KOPT-K1 (cell line): ENCODE results near the gene PTPRA.
A peak's percentile ranks its signal among the peaks of the same experiment; 100 is the strongest.

Experiments
- H3K27ac ChIP-seq: fragments of 200-600 bp; sonication (generic); 2 replicates; pipeline ENCODE4 v1.5.1; 2016; ENCODE audit warnings: antibody characterized with exemption, mild to moderate bottlenecking, low read depth, low read length; ENCODE audit not compliant: poor library complexity, severe bottlenecking
- H3K36me3 ChIP-seq: fragments of 200-600 bp; sonication (generic); 2 replicates; pipeline ENCODE4 v1.5.1; 2017; ENCODE audit warnings: antibody characterized with exemption, mild to moderate bottlenecking, low read length, moderate library complexity; ENCODE audit not compliant: insufficient read depth
- H3K9me3 ChIP-seq: fragments of 200-600 bp; sonication (generic); 2 replicates; pipeline ENCODE4 v1.5.1; 2017; ENCODE audit warnings: antibody characterized with exemption, low read length, mild to moderate bottlenecking; ENCODE audit not compliant: insufficient read depth, poor library complexity, severe bottlenecking

The PTPRA gene

DNA sequence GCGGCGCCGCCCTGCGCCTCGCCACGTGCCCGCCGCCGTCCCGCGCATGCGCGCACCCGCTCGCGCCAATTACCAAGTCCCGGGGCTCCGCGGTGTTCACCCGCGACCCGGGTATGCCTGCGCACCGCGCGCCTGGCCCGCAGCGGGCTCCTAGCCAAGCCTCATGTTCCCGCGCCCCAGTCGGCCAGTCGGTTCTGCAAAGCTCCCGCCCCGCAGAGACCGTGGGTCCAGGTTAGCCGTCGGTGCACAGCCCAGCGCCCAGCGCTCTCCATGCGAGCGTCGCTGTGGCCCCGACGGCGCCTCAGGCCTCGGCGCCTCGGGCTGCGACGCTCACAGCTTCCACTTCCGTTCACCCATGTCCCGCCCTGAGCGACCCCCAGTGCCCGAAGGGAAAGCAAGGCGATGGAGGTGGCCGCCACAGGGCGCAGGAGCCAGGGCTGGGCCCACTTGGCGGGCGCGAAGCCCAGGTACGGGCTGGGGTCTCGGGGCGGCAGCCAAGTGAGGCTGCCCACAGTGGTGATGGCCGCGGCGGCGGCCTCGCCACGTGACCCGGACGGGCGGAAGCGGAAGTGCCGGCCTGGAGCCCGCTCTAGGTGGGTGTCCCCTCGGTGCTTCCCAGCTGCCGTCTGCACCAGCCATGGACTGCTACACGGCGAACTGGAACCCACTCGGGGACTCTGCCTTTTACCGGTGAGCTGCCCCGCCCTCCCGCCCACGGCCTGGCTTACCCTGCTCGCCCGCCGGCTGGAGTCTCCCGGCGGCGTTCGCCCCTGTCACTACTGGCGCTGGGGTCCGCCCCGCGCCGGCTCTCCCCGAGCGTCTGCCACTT lies 32.9 kb upstream of the PTPRA start, which contains the start of the genes PCED1A and VPS16:
Gene PCED1A, minus strand, starts transcription at position 518 of the 829 bp plus-strand sequence. CDS start 743 bp downstream, outside the sequence.
Gene VPS16, plus strand, starts transcription at position 608 of the 829 bp plus-strand sequence. Its CDS starts 30 bp downstream, at position 638.
- H3K27ac ChIP-seq: peak within 1 kb of the TSS; percentile 84
- no peaks in the 10 kb centered on the region for H3K9me3 ChIP-seq
- peaks cover 20% of the 10 kb centered on the region; the same call in 1 of the 2 replicates for H3K36me3 ChIP-seq

GRCh38 chr20:2840967-2841531 lies 32.2 kb upstream of the PTPRA start:
- H3K36me3 ChIP-seq: peaks cover 20% of the 10 kb centered on the region; the same call in 1 of the 2 replicates
- peak overlapping the region; percentile 84 for H3K27ac ChIP-seq
- no peaks in the 10 kb centered on the region for H3K9me3 ChIP-seq

DNA sequence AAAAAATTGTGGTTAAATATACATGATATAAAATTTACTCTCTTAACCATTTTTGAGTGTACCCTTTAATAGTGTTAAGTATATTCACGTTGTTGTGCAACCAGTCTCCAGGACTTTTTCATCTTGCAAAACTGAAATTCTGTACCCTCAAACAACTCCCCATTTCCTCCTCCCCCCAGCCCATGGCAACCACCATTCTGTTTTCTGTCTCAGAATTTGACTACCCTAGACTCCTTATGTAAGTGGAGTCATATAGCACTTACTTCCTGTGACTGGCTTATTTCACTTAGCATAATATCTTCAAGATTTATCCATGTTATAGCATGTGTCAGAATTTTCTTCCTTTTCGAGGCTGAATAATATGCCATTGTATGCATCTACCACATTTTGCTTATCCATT lies 27.7 kb upstream of the PTPRA start:
- H3K36me3 ChIP-seq: no peaks in the 10 kb centered on the region
- H3K27ac ChIP-seq: no peak overlapping the region
- no peaks in the 10 kb centered on the region for H3K9me3 ChIP-seq

GRCh38 chr20:2846698-2847097 lies 26.6 kb upstream of the PTPRA start:
- Histone ChIP-seq H3K36me3 (no peaks in the 10 kb centered on the region), H3K27ac (no peak overlapping the region), H3K9me3 (no peaks in the 10 kb centered on the region)

GRCh38 chr20:2847802-2848201 lies 25.5 kb upstream of the PTPRA start:
- Histone ChIP-seq H3K36me3 (no peaks in the 10 kb centered on the region), H3K27ac (no peak overlapping the region), H3K9me3 (no peaks in the 10 kb centered on the region)

DNA sequence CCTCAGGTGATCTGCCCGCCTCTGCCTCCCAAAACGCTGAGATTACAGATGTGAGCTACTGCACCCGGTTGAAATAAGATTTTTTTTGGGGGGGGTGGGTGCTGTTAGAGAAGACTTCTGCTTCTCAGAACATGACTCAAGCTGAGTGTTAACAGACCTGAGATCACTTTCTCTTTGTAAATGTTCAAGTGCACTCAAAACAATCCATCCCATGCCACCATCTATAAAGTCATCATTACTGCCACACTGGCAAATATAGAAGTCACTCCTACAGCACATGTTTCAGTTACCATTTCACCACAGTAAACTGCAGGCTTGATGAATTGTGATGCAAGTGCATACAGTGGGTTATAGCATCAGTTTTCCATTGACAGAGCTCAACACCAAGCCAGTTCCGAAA lies 23.8 kb upstream of the PTPRA start:
- Histone ChIP-seq H3K27ac (no peak overlapping the region), H3K36me3 (no peaks in the 10 kb centered on the region), H3K9me3 (no peaks in the 10 kb centered on the region)

DNA sequence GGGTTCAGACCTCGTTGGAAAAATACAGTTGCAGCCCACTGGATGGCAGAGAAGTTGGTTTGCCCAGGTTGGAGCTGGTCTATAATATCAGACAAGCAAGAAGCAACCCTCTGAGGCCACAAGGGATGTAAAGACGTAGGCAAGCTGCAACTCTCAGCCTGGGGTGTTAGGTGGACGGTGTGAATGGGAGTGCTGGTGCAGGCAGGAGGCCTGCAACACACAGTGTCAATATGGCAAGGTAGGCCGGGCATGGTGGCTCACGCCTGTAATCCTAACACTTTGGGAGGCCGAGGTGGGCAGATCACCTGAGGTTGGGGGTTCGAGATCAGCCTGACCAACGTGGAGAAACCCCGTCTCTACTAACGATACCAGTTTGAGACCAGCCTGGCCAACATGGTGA lies 22.2 kb upstream of the PTPRA start:
- no peaks in the 10 kb centered on the region for H3K9me3 ChIP-seq
- H3K27ac ChIP-seq: no peak overlapping the region
- no peaks in the 10 kb centered on the region for H3K36me3 ChIP-seq

DNA sequence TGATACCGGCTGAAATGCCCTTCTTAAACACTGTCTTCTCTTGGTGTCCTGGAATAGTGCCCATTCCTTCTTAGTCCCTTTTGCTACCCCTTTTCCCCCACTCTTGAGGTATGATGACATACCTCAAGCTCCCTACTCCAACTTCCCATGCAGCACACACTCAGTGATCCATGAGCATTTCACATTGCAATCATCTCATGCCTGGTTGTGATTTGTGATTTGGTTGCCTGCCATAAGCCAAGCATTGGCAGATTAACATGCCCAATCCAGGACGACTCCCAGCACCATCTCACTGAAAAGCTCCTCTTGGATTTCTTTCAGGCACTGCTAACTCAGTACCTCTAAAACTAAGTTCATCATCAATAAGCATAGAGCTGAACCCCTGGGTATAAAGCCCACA lies 14.7 kb upstream of the PTPRA start:
- H3K9me3 ChIP-seq: no peaks in the 10 kb centered on the region
- no peak overlapping the region for H3K27ac ChIP-seq
- peaks cover 30% of the 10 kb centered on the region; the same call in 1 of the 2 replicates for H3K36me3 ChIP-seq

DNA sequence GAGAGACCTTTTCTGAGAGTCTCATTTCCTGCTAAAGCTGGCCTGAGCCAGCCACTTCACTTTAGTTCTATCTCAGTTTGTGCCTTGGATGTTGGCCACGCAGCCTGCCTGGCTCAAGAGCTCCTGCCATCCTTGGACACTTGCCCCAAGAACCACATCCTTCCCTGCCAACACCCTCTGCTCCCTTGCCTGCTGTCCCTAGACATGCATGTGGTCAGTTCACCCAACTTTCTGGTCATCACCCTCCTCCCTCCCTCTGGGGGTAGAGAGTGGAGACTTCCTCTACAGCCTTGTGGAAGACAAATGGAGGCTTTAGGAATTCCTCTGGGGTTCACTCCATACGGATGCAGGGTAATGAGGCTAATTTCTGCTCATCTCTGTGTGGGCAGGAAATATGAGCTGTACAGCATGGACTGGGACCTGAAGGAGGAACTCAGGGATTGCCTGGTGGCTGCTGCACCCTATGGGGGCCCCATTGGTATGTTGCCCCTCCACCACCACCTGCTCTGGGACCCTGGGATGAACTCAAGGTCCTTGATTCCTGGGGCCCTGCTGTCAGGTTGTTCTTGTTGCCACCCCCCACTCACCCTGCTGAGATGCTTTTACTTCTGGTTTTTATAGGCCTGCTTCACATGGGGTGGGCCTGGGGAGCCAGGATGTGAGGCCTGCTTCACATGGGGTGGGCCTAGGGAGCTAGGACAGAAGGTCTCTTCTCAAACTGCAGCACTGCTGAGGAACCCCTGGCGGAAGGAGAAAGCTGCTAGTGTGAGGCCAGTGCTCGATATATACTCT lies 13.8 kb upstream of the PTPRA start:
- Histone ChIP-seq H3K27ac (no peak overlapping the region), H3K9me3 (no peaks in the 10 kb centered on the region), H3K36me3 (peaks cover 38% of the 10 kb centered on the region; the same call in 1 of the 2 replicates)

GRCh38 chr20:2864626-2865025 lies 8.7 kb upstream of the PTPRA start:
- no peaks in the 10 kb centered on the region for H3K9me3 ChIP-seq
- H3K27ac ChIP-seq: no peak overlapping the region
- peaks cover 64% of the 10 kb centered on the region for H3K36me3 ChIP-seq

DNA sequence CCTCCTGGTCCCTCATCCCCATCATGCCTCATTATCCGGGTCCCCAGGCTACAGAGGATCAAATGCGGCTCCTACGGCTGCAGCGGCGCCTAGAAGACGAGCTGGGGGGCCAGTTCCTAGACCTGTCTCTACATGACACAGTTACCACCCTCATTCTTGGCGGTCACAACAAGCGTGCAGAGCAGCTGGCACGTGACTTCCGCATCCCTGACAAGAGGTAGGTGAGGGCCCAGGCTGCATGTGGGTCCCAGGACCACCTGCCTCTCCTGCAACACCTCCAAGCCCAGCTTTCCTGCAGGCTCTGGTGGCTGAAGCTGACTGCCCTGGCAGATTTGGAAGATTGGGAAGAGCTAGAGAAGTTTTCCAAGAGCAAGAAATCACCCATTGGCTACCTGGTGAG lies 8.2 kb upstream of the PTPRA start:
- no peaks in the 10 kb centered on the region for H3K9me3 ChIP-seq
- no peak overlapping the region for H3K27ac ChIP-seq
- H3K36me3 ChIP-seq: peaks cover 64% of the 10 kb centered on the region

- Histone ChIP-seq H3K27ac (no peak overlapping the region), H3K9me3 (no peaks in the 10 kb centered on the region), H3K36me3 (peaks cover 59% of the 10 kb centered on the region)
These were observed 7.7 kb upstream of the PTPRA start for GRCh38 chr20:2865630-2866029.

- Histone ChIP-seq H3K27ac (no peak overlapping the region), H3K9me3 (no peaks in the 10 kb centered on the region), H3K36me3 (peaks cover 53% of the 10 kb centered on the region)
These were observed 7.0 kb upstream of the PTPRA start for GRCh38 chr20:2866236-2866635.

DNA sequence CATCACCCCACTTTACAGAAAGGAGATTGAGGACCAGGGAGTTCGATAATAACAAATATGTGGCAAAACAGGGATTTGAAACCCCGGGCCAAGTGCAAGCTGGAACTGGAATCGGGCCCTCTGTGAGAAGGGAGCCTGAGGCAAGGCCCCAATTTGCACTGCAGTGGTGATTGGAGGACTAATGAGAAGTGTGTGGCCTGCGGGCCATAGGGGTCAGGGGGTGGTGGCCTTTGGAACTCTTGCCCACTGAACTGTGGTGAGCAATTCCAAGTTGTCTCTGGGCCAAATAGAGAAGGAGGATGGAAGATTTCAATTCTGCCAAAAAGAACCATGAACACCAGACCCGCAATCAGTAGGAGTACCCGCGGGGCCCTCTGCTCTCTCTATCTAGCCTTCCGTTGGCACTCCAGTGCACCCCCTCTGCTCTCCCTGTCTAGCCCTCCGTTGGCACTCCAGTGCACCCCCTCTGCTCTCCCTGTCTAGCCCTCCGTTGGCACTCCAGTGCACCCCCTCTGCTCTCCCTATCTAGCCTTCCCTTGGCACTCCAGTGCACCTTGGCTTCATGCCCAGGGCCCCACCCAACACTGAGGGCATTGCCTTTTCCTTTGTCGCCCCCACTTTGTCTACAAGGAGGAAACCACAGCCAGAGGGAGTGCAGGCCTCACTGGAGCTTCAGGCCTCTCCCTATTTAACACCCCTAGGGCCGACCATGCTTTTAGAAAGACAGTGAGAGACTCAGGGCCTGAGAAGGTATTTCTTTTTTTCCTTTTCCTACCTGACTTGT lies 6.0 kb upstream of the PTPRA start:
- H3K36me3 ChIP-seq: peaks cover 43% of the 10 kb centered on the region
- H3K27ac ChIP-seq: no peak overlapping the region
- no peaks in the 10 kb centered on the region for H3K9me3 ChIP-seq
